HG02642 (cell line): ENCODE data around the gene B9D1.

Experiments used
- ATAC-seq: cut with Tn5 transposase; IDR thresholded peaks from one replicate; pipeline ENCODE4 v1.9.1; 2021; ENCODE audit warnings: mild to moderate bottlenecking; ENCODE audit not compliant: unreplicated experiment, poor library complexity

The B9D1 gene

DNA sequence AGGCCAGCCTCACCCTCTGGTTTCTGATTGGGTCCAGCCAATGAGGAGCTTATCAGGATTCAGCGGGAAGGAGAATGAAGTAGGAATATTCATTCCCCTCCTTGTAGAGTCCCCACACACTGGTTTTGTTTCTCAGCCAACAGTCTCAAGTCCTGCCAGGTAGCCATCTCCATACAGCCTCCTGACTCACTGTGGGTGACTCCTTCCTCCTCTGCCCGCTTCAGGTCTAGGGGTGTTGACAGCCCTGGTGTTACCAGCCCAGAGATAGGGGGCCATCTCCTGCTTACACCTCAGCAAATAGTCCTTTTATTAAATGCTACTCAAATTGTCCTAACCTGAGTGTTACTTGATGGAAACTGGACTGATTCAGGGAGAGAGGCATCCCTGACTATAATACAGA lies 28.4 kb upstream of the B9D1 start:
- ATAC-seq, result no peak

- ATAC-seq, result no peak
Measured at GRCh38 chr17:19388791-19389785, 26.6 kb upstream of the B9D1 start.

GRCh38 chr17:19387921-19388521 lies 25.5 kb upstream of the B9D1 start:
- ATAC-seq, result no peak

DNA sequence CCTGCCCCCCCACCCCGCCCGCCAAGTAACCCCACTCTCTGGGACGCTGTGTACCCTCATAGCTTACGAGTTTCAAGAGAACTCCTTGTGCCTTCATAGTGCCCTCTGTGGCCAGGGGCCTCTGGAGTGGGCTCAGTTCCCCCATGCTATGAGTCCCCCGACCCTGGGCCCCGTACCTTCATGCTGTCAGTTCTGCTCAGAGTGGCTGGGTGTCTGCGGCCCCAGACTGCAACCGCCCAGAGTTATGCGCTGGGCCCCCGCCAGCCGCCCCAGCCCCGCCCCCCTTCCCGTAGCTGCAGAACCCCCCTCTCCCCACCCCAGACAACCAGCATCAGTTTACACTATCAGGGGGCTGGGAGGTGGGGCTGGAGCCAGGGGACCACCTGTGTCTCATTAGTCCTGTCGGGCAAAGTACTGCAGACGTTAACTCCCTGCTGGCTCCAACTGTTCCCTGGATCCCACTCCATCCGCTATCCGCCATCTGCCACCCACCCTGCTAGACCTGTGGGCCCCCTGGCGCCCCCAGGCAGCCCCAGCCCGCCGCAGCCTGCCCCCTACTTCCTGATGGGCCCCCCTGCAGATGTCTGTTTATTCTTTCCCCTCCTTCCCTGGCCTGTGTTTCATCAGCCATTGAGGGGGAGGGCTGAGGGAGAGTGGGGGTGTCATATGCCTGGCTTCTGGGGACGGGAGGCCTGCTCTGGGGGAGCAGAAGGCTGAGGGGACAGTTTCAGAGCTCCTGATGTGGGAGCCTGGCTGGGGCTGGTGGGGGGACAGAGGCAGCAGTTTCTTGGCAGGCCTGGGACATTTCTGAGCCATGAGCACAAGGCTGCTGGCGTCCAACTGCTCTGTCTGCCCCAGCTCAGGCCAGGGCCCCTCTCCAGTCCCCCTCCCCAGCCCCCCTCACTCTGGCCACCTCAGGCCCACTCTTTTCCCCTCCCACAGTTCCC lies 24.7 kb upstream of the B9D1 start, which contains the start of gene MFAP4:
TSS of gene MFAP4 (minus strand) at position 217 of the 947 bp plus-strand sequence. CDS start at position 182, 35 bp downstream.
- ATAC-seq, result no peak

GRCh38 chr17:19386051-19386929 lies 23.8 kb upstream of the B9D1 start:
- no peak for ATAC-seq

GRCh38 chr17:19385521-19385983 lies 23.0 kb upstream of the B9D1 start:
- ATAC-seq, result no peak

GRCh38 chr17:19384723-19385391 lies 22.3 kb upstream of the B9D1 start:
- no peak for ATAC-seq

DNA sequence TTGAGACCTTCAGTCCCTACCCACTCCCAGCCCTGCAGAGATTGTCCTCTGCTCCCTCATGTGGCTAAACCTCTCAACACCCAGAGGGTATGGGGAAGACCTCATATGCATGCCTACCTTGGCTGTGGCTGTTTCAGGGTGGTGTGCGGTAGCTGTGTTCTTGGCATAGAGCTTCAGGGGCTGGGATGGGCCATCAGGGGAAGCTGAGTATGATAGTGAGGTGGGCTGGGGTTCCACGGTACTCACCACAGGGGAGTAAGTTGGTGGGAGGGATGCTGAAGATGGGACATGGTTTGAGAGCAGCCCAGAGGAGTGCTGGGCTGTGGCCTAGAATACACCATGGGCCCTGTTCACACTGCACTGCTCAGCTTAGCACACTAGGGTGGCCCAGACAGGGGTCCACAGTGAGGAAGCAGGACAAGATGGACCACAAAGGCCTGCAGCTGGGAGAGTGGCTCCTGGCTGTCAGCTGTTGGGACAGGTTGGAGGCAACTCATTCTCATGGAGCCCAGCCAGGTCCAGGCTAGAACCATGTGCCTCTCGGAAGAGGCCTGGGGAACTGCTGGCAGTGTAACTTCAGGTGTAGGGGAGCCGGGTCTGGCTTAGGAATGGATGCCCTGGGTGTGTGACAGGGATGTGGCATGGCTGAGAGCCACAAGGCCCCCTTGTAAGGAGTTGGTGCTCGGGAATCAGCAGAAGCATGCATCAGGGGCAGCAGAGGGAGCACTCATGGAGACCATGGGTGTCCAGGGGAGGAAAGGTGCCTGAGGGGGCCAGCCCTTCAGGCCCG lies 21.4 kb upstream of the B9D1 start:
- no peak for ATAC-seq

DNA sequence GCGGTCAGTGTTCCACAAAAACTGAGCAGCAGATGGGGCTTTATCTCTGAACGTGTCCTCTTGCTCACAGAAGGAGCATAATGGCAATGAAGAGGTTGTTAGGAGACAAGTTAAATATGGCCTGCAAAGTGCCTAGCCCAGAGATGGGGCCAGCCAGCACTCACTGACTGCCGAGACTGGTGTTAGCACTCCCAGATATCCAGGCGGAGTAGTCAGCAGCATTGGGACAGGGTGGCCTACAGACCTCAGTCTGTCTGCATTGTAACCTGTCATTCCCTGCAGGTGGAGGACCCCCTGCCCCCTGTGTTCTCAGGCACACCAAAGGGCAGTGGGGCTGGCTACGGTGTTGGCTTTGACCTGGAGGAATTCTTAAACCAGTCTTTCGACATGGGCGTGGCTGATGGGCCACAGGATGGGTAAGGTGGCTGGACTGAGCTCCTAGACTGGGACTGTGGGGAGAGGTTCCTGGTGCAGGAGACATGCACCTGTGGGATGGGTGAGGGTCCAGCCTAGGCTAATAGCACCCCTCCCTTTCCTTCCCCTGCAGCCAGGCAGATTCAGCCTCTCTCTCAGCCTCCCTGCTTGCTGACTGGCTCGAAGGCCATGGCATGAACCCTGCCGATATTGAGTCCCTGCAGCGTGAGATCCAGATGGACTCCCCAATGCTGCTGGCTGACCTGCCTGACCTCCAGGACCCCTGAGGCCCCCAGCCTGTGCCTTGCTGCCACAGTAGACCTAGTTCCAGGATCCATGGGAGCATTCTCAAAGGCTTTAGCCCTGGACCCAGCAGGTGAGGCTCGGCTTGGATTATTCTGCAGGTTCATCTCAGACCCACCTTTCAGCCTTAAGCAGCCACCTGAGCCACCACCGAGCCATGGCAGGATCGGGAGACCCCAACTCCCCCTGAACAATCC lies 20.3 kb upstream of the B9D1 start:
- no peak for ATAC-seq

DNA sequence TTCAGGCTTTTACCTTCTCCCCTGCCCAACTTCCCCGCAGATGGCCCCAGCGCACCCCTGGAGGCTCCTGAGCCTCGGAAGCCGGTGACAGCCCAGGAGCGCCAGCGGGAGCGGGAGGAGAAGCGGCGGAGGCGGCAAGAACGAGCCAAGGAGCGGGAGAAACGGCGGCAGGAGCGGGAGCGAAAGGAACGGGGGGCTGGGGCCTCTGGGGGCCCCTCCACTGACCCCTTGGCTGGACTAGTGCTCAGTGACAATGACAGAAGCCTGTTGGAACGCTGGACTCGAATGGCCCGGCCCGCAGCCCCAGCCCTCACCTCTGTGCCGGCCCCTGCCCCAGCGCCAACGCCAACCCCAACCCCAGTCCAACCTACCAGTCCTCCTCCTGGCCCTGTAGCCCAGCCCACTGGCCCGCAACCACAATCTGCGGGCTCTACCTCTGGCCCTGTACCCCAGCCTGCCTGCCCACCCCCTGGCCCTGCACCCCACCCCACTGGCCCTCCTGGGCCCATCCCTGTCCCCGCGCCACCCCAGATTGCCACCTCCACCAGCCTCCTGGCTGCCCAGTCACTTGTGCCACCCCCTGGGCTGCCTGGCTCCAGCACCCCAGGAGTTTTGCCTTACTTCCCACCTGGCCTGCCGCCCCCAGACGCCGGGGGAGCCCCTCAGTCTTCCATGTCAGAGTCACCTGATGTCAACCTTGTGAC lies 19.4 kb upstream of the B9D1 start:
- ATAC-seq, result no peak

GRCh38 chr17:19381361-19381740 lies 18.8 kb upstream of the B9D1 start:
- no peak for ATAC-seq

- ATAC-seq, result no peak
Measured at GRCh38 chr17:19380481-19381301, 18.2 kb upstream of the B9D1 start.

GRCh38 chr17:19379361-19380065 lies 17.0 kb upstream of the B9D1 start:
- no peak for ATAC-seq

- ATAC-seq, result peak; percentile 13
Measured at GRCh38 chr17:19378416-19379360, 16.2 kb upstream of the B9D1 start, which contains the start of gene MAPK7. MAPK7 (plus strand) TSS chr17:19378498; CDS start chr17:19378901, 403 bp downstream.
